Stimulated activated CD8-positive, alpha-beta memory T cell treated with anti-CD3 and anti-CD28 coated beads, Interleukin-12 subunit alpha, Interleukin-12 subunit beta, amount 100 ng/mL, for 4 hours (primary cell): ENCODE results near the gene DNLZ.
"Not testable (repeated sequence)": the region's sequence is repeated elsewhere in the genome, so short reads cannot be mapped to it uniquely, and the experiment has no call there.

Source experiments
- DNase-seq: peaks from one replicate; pipeline ENCODE4 v3.0.0-alpha.2; 2020; ENCODE audit warnings: low read depth

Gene DNLZ

GRCh38 chr9:136363106-136363948, at the start of gene DNLZ:
TSS of gene DNLZ (minus strand) at chr9:136363744. CDS start at chr9:136363714, 30 bp downstream.
- peak; percentile 86 for DNase-seq

- DNase-seq, result no peak
These were observed 49.4 kb upstream of the DNLZ start for GRCh38 chr9:136412962-136413361.

- no peak for DNase-seq
These were observed 47.8 kb upstream of the DNLZ start for GRCh38 chr9:136411378-136411777.

GRCh38 chr9:136410500-136411287, 47.1 kb upstream of the DNLZ start, which contains the start of the genes ENTR1 and PMPCA:
TSS of gene ENTR1 (minus strand) at chr9:136410614. CDS start at chr9:136410397, 217 bp downstream.
TSS of gene PMPCA (plus strand) at chr9:136410658. CDS start at chr9:136410669, 11 bp downstream.
- DNase-seq, result peak; percentile 92

- DNase-seq, result peak; percentile 22
These were observed 46.3 kb upstream of the DNLZ start for GRCh38 chr9:136409557-136410455.

- no peak for DNase-seq
These were observed 44.4 kb upstream of the DNLZ start for GRCh38 chr9:136407911-136408310.

- DNase-seq, result not testable (repeated sequence)
These were observed 43.5 kb upstream of the DNLZ start for GRCh38 chr9:136407061-136407460.

- not testable (repeated sequence) for DNase-seq
These were observed 42.4 kb upstream of the DNLZ start for GRCh38 chr9:136405904-136406303.

GRCh38 chr9:136405481-136405880, 41.9 kb upstream of the DNLZ start:
- DNase-seq, result no peak

GRCh38 chr9:136404801-136405136, 41.2 kb upstream of the DNLZ start:
- DNase-seq, result no peak

GRCh38 chr9:136403915-136404800, 40.6 kb upstream of the DNLZ start:
- no peak for DNase-seq

- peak; percentile 61 for DNase-seq
These were observed 40.0 kb upstream of the DNLZ start for GRCh38 chr9:136403538-136403914.

- DNase-seq, result no peak
These were observed 38.5 kb upstream of the DNLZ start for GRCh38 chr9:136402067-136402466.

GRCh38 chr9:136401173-136401922, 37.8 kb upstream of the DNLZ start:
- no peak for DNase-seq

- peak; percentile 80 for DNase-seq
These were observed 36.7 kb upstream of the DNLZ start, which contains the start of gene SNAPC4 for GRCh38 chr9:136400038-136400834. TSS of gene SNAPC4 (minus strand) at chr9:136400170. CDS start at chr9:136398428, 1,742 bp downstream.

- DNase-seq, result peak; percentile 27
These were observed 35.9 kb upstream of the DNLZ start for GRCh38 chr9:136399176-136400037.

- DNase-seq, result no peak
These were observed 34.7 kb upstream of the DNLZ start for GRCh38 chr9:136398286-136398685.

GRCh38 chr9:136397643-136398042, 34.1 kb upstream of the DNLZ start:
- DNase-seq, result no peak
